GM13976 (cell line): Measurements from ENCODE around the gene GLRA3.
"Not testable (repeated sequence)": the region's sequence is repeated elsewhere in the genome, so short reads cannot be mapped to it uniquely, and the experiment has no call there.

Experiments used
- DNase-seq: peaks from one replicate; pipeline ENCODE4 v3.0.0; 2012; ENCODE audit warnings: low spot score
- CTCF ChIP-seq: IDR thresholded peaks from 2 replicates; pipeline ENCODE4 v1.5.1; 2012; ENCODE audit warnings: borderline replicate concordance, mild to moderate bottlenecking; ENCODE audit not compliant: insufficient read depth; ENCODE audit errors: extremely low read depth, missing control alignments, control extremely low read depth
- in situ Hi-C: fragments of 300-500 bp; cut with MboI; formaldehyde crosslinking; loops from one replicate; pipeline ENCODE4 v1.12.0; 2022; ENCODE audit warnings: low sequenced_read_pairs, mixed read lengths, inconsistent platforms; ENCODE audit not compliant: unreplicated experiment

Gene GLRA3

GRCh38 chr4:174794543-174795094 lies 34.4 kb downstream of the GLRA3 start:
- in situ Hi-C loops: no loop called here
- DNase-seq: no peak
- no peak for TF ChIP-seq CTCF

- TF ChIP-seq CTCF: no peak
- DNase-seq: no peak
- in situ Hi-C loops: no loop called here
Observed at GRCh38 chr4:174789657-174790056, 39.4 kb downstream of the GLRA3 start.

GRCh38 chr4:174778274-174778986 lies 50.6 kb downstream of the GLRA3 start:
- in situ Hi-C loops: not testable (repeated sequence)

GRCh38 chr4:174775366-174775765 lies 53.7 kb downstream of the GLRA3 start:
- no peak for TF ChIP-seq CTCF
- in situ Hi-C loops: no loop called here
- no peak for DNase-seq

More at GRCh38 chr4:174778274-174778986, 50.6 kb downstream of the GLRA3 start:
- not testable (repeated sequence) for DNase-seq

- in situ Hi-C loops: no loop called here
- peak; percentile 48 for TF ChIP-seq CTCF
- DNase-seq: peak; percentile 26
Observed at GRCh38 chr4:174764105-174764729, 64.8 kb downstream of the GLRA3 start.

- in situ Hi-C loops: no loop called here
Observed at GRCh38 chr4:174763454-174764104, 65.5 kb downstream of the GLRA3 start.

More at GRCh38 chr4:174763454-174764104, 65.5 kb downstream of the GLRA3 start:
- DNase-seq: no peak
- TF ChIP-seq CTCF: no peak
